Measurements from ENCODE around the gene VIPAS39.
A peak's percentile ranks its signal among the peaks of the same experiment; 100 is the strongest.

The VIPAS39 gene

DNA sequence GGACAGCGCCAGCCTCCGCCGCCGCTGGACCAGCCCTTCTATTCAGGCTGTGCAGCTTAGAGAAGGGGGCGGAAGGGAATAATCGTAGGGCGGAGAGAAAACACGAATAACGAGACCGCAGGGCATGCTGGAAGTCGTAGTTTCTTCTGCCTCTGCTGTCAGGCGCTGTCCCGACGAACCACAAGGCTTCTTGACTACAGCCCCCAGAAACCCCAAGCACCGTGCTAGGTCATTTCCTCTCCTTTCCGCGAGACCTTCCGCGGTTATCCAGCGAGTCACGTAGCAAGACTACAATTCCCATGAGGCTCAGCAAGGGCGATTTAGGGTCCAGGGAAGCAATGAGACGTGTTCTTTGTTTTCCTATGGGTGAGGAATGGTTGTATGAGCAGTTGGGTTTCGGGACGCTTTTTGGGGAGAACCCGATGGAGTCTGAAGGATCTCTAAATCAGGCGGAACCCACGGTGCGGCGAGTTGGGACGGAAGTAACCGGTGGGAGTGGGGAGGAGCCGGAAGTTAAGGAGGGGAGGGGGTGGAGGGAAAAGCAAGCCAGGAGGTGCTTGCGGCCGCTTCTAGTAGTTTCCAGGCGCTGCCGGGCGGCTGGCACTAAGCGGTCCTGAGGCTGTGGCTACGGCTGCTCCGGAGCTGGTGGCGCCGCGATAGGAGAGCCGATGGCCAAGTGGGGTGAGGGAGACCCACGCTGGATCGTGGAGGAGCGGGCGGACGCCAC, at the start of gene VIPAS39, which contains the start of gene AHSA1:
Gene VIPAS39, minus strand, starts transcription at position 80 of the 727 bp plus-strand sequence. CDS start 3,499 bp downstream, outside the sequence.
Gene AHSA1, plus strand, starts transcription at position 572 of the 727 bp plus-strand sequence. Its CDS starts 97 bp downstream, at position 669.
- Histone ChIP-seq H3K27me3 (replicated peaks; ENCODE audit: control insufficient read depth, insufficient read depth, low read length) (no peaks in the 10 kb centered on the region), H3K4me3 (replicated peaks; ENCODE audit: low read depth, low read length) (peak within 1 kb of the TSS; percentile 100), H3K36me3 (ENCODE audit: control insufficient read depth, insufficient read depth, low read length) (peaks cover 19% of the 10 kb centered on the region)
- DNase-seq (ENCODE audit: extremely low read depth, insufficient read length): peak; percentile 92
- TF ChIP-seq, protein P1, sequence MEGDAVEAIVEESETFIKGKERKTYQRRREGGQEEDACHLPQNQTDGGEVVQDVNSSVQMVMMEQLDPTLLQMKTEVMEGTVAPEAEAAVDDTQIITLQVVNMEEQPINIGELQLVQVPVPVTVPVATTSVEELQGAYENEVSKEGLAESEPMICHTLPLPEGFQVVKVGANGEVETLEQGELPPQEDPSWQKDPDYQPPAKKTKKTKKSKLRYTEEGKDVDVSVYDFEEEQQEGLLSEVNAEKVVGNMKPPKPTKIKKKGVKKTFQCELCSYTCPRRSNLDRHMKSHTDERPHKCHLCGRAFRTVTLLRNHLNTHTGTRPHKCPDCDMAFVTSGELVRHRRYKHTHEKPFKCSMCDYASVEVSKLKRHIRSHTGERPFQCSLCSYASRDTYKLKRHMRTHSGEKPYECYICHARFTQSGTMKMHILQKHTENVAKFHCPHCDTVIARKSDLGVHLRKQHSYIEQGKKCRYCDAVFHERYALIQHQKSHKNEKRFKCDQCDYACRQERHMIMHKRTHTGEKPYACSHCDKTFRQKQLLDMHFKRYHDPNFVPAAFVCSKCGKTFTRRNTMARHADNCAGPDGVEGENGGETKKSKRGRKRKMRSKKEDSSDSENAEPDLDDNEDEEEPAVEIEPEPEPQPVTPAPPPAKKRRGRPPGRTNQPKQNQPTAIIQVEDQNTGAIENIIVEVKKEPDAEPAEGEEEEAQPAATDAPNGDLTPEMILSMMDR (IDR thresholded peaks at IDR 0.05; ENCODE audit: insufficient read depth, low read length, poor library complexity, severe bottlenecking): no peak

DNA sequence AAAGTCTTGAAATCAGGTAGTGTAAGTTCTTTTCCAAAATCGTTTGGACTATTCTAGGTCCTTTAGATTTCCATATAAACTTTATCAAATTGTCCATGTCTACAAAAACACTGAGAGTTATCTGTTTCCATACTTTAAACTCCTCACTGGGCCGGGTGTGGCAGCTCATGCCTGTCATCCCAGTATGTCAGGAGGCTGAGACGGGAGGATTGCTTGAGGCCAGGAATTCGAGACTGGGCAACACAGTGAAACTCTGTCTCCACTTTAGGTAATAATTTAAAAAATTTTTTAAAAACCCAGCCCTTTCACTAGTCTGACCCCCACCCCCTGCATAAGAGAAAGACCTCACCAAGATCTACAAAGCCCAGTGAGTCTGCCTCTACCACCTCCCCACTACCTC, 47.6 kb upstream of the VIPAS39 start:
- H3K4me3 ChIP-seq (replicated peaks; ENCODE audit: low read depth, low read length): no peak overlapping the region
- TF ChIP-seq, protein P1 (IDR thresholded peaks at IDR 0.05; ENCODE audit: insufficient read depth, low read length, poor library complexity, severe bottlenecking): no peak
- no peaks in the 10 kb centered on the region for H3K36me3 ChIP-seq (ENCODE audit: control insufficient read depth, insufficient read depth, low read length)
- DNase-seq (ENCODE audit: extremely low read depth, insufficient read length): no peak
- 0 out of 2 replicates have a peak, but pooled peaks cover under 1% of the 10 kb centered on the region for H3K27me3 ChIP-seq (replicated peaks; ENCODE audit: control insufficient read depth, insufficient read depth, low read length)

DNA sequence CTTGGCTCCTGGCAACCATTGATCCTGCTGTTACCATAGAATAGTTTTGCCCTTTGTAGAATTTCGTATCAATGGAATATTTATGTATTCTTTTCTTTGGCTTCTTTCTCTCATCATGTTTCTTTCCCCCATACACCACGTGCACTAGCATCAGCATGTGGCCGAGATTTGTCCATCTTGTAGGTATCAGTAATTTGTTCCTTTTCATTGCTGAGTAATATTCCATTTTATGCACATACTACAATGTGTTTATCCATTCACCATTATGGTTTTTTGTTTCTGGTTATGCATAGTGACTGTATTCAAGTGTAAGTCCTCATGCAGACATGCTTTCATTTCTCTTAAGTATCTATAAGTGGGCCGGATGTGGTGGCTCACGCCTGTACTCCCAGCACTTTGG, 45.7 kb upstream of the VIPAS39 start:
- DNase-seq (ENCODE audit: extremely low read depth, insufficient read length): no peak
- 0 out of 2 replicates have a peak, but pooled peaks cover 2% of the 10 kb centered on the region for H3K27me3 ChIP-seq (replicated peaks; ENCODE audit: control insufficient read depth, insufficient read depth, low read length)
- H3K36me3 ChIP-seq (ENCODE audit: control insufficient read depth, insufficient read depth, low read length): no peaks in the 10 kb centered on the region
- H3K4me3 ChIP-seq (replicated peaks; ENCODE audit: low read depth, low read length): no peak overlapping the region
- TF ChIP-seq, protein P1 (IDR thresholded peaks at IDR 0.05; ENCODE audit: insufficient read depth, low read length, poor library complexity, severe bottlenecking): no peak

DNA sequence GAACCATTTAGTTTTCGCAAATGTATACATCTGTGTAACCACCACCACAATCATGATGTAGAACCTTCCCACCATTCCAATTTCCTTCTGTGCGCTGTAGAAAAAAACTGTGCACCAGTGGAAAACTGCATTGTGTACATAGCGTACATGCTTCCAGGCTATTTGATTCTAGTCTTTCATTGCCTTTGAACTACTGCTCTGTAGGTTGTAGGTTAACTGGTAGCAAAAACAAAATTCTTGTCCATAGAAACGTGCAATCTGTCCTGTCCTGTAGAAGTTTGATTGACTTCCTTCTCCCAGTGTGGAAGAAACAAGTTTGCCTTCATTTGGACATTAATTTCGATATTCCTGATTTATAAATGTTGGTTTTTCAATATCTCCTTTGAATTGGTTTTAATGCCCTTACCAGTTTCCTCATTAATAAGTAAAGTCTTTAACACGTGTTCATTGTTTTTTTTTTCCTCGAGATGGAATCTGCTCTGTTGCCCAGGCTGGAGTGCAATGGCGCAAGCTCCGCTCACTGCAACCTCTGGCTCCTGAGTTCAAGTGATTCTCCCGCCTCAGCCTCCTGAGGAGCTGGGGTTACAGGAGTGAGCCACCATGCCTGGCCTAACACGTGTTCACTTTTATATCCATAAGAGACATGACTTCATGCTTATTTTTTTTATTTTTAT, 44.8 kb upstream of the VIPAS39 start:
- TF ChIP-seq, protein P1 (IDR thresholded peaks at IDR 0.05; ENCODE audit: insufficient read depth, low read length, poor library complexity, severe bottlenecking): no peak
- Histone ChIP-seq H3K27me3 (replicated peaks; ENCODE audit: control insufficient read depth, insufficient read depth, low read length) (peaks cover 5% of the 10 kb centered on the region; the same call in 1 of the 2 replicates), H3K4me3 (replicated peaks; ENCODE audit: low read depth, low read length) (no peak overlapping the region), H3K36me3 (ENCODE audit: control insufficient read depth, insufficient read depth, low read length) (no peaks in the 10 kb centered on the region)
- no peak for DNase-seq (ENCODE audit: extremely low read depth, insufficient read length)

DNA sequence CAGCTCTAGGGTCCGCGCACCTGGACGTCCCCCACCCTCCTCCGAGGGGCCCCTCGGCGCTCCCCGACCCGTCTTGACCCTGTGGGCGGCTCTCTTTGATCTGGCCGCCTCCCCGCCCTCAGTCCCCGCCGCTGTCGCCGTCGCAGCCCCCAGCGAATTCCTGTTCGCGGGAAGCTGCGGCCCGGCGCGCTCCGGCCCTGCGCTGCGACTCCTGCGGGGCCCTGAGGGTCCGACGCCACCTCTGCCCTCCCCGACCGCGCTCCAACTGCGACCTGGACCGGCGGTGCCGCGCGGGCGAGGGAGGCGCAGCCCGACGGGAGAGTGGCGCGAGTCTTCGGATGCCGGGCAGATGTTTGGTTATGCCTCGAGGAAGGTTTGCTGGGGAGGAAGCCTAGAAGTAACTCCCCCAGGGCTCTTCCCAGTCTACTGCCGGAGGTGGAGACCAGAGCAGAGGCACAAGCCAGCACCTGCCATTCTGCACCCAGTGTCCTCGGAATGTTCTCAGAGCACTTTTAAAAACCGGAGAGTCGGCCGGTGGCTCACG, 41.7 kb upstream of the VIPAS39 start:
- Histone ChIP-seq H3K4me3 (replicated peaks; ENCODE audit: low read depth, low read length) (peak overlapping the region; percentile 56), H3K27me3 (replicated peaks; ENCODE audit: control insufficient read depth, insufficient read depth, low read length) (peaks cover 5% of the 10 kb centered on the region; the same call in 1 of the 2 replicates), H3K36me3 (ENCODE audit: control insufficient read depth, insufficient read depth, low read length) (no peaks in the 10 kb centered on the region)
- peak; percentile 26 for DNase-seq (ENCODE audit: extremely low read depth, insufficient read length)
- TF ChIP-seq, protein P1 (IDR thresholded peaks at IDR 0.05; ENCODE audit: insufficient read depth, low read length, poor library complexity, severe bottlenecking): no peak

Measured in GM06990 (cell line).